Mononuclear cell (primary cell): ENCODE data around the gene USP19. TPM values are rescaled to one million over a fixed set of nuclear protein-coding genes. Genes with fewer than 3 reads are reported as not detected.
A peak's percentile ranks its signal among the peaks of the same experiment; 100 is the strongest.

Experiments
- H3K27me3 ChIP-seq: 2 replicates; pipeline ENCODE4 v1.6.0; 2011; ENCODE audit warnings: low read length, control low read depth; ENCODE audit not compliant: insufficient read depth
- H3K4me1 ChIP-seq: 2 replicates; pipeline ENCODE4 v1.5.1; 2011; ENCODE audit warnings: mild to moderate bottlenecking, low read length, control low read depth; ENCODE audit not compliant: insufficient read depth
- H3K4me3 ChIP-seq: 2 replicates; pipeline ENCODE4 v1.5.1; 2011; ENCODE audit warnings: mild to moderate bottlenecking, low read length, moderate library complexity
- H3K9me3 ChIP-seq: 2 replicates; pipeline ENCODE4 v1.5.1; 2011; ENCODE audit warnings: low read depth, mild to moderate bottlenecking, control low read depth, low read length
- total RNA-seq: library from RNA; depleted of rRNA; stranded (reverse); fragments of >200 nt; gene quantifications from one replicate; pipeline ENCODE4 v1.2.3, GENCODE V29; 2012

USP19 gene
- 21.5 TPM for total RNA-seq

- no peaks in the 10 kb centered on the region for H3K9me3 ChIP-seq
- H3K27me3 ChIP-seq, result no peaks in the 10 kb centered on the region
- H3K4me1 ChIP-seq, result peaks cover 24% of the 10 kb centered on the region
- peak within 1 kb of the TSS; percentile 95 for H3K4me3 ChIP-seq
Observed at GRCh38 chr3:49120438-49121131, at the start of gene USP19. TSS of gene USP19 (minus strand) at chr3:49120823. CDS start at chr3:49119145, 1,678 bp downstream.

DNA sequence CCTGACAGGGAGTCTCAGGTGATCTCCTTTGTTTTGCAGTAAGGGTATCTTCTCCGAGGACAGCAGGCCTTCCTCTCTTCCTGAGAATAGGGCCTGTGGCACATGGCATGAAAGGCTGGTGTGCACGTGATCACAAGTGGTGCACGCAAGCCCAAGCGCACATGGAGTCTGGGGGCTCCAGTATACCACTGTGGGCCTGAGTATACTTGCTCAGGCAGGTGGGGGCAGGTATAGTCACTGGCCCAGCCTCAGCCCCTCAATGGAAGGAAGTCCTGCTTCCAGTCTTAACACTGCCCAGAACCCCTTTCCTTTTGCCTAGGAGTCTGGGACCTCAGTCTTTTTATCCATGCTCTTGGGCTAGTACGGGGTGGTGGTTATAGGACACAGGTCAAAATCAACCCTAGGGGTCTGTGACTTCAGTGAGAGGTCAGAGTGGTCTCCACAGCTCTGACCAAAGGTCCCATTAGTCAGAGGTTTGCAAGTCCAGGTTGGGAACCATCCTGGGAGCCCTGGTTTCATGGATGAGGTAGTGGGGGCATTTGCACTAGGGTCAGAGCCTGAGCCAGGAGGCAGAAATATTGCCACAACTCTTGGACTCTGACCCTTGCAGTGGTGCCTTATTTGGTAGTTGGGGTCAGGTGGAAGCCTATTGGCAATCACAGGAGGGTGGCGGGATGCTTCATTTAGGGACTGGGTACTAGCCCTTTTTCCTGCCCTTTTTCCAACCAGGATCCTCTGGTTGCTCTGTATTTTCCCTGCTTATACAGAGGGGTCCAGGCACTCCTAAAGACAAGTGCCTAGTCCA, 46.3 kb upstream of the USP19 start:
- H3K27me3 ChIP-seq, result no peaks in the 10 kb centered on the region
- H3K4me1 ChIP-seq, result peaks cover 39% of the 10 kb centered on the region
- no peaks in the 10 kb centered on the region for H3K9me3 ChIP-seq
- H3K4me3 ChIP-seq, result no peak overlapping the region

DNA sequence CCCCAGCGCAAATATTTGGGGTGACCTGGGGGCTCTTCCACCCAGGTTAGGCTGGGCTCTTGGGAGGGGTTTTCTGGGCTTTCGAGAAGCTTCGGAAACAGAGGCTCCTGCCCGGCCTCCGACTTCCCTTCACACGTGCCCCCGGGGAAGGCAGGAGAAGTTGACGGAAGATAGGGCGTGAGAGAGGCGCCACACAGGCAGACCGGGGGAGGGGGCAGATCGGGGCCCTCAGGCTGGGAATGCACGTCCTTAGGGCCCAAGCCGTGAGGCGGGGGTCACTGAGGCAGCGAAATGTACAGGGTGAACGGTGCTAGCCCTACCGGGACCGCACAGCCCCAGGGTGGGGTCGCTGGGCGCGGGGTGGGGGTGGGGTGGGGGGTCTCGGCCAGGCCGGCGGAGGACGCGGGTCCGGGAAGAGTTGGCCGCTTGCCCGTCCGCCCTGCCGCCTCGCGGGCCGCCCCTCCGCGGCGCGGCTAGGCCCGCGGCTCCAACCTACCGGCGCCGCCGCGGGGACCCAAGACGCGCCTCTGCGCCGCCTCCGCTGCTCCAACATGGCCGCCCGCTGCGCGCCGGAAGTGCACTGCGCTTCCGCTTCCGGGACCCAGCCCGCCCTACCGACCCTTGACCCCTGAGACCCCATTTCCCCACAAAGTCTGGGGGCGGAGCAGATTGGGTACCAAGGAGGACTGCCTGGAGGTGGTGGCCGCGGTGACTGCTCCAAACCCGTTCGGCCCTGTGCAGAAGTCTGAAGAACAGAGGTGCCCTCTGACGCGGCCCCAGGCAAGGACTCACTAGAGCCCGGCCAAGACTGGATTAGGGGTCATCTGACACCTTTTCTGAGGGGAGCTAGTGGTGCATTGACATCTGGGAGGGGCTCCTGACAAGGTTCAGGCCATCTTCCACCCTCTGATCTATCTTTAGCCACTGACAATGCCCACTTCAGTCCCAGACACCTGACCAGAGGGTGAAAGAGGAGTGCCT, 45.4 kb upstream of the USP19 start, which contains the start of gene CCDC71:
Gene CCDC71 (minus strand): TSS at position 561 of the 981 bp plus-strand sequence. CDS start 2,123 bp downstream, outside the sequence.
- Histone ChIP-seq H3K4me3 (peak within 1 kb of the TSS; percentile 69), H3K9me3 (no peaks in the 10 kb centered on the region), H3K27me3 (no peaks in the 10 kb centered on the region), H3K4me1 (peaks cover 35% of the 10 kb centered on the region)

DNA sequence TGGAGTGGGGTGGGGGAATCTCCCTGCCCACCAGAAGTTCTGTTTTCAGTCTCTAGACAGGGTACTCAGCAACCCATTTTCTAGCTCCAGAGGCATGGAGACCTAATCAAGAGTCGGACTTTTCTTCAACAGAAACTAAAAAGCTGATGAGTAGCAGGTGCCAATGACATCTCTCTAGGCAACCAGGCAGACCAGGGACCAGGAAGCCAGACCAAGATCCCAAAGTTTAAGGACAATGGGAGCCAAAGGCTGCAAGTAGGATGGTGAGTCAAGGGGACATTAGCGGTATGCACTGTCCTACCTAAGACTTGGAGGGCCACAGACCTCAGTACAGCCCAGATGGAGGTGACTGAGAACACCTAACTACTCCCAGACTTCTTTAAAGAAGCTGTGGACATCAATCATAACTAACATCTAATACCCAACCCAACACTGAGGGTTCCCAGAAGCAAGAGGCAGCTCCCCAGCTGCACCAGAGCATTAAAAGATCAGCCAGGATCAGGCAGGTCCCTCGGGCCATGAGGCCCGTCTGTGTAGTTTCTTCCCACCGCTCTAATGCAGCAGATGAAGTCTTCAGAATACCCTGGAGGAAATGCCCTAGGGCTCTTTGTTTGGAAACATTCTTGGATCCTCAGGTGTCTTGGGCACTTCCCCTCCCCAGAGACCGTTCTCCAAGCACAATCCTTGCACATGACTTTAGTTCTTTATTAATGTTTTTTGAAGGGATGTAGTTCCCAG, 44.5 kb upstream of the USP19 start:
- Histone ChIP-seq H3K4me3 (peak overlapping the region; percentile 69), H3K9me3 (no peaks in the 10 kb centered on the region)

GRCh38 chr3:49163609-49164008, 43.0 kb upstream of the USP19 start:
- no peaks in the 10 kb centered on the region for H3K27me3 ChIP-seq
- H3K4me1 ChIP-seq, result peaks cover 29% of the 10 kb centered on the region
- H3K4me3 ChIP-seq, result no peak overlapping the region
- H3K9me3 ChIP-seq, result no peaks in the 10 kb centered on the region

More for the DNA sequence above, 44.5 kb upstream of the USP19 start:
- H3K27me3 ChIP-seq, result no peaks in the 10 kb centered on the region
- H3K4me1 ChIP-seq, result peaks cover 29% of the 10 kb centered on the region

- H3K9me3 ChIP-seq, result no peaks in the 10 kb centered on the region
- H3K4me1 ChIP-seq, result peaks cover 29% of the 10 kb centered on the region
- H3K27me3 ChIP-seq, result no peaks in the 10 kb centered on the region
- H3K4me3 ChIP-seq, result no peak overlapping the region
Observed at GRCh38 chr3:49162751-49163419, 42.3 kb upstream of the USP19 start.

- Histone ChIP-seq H3K9me3 (no peaks in the 10 kb centered on the region), H3K4me3 (no peak overlapping the region), H3K4me1 (peaks cover 29% of the 10 kb centered on the region), H3K27me3 (no peaks in the 10 kb centered on the region)
Observed at GRCh38 chr3:49161808-49162530, 41.3 kb upstream of the USP19 start.

- Histone ChIP-seq H3K9me3 (no peaks in the 10 kb centered on the region), H3K4me1 (peaks cover 22% of the 10 kb centered on the region), H3K4me3 (no peak overlapping the region), H3K27me3 (no peaks in the 10 kb centered on the region)
Observed at GRCh38 chr3:49161197-49161596, 40.6 kb upstream of the USP19 start.

DNA sequence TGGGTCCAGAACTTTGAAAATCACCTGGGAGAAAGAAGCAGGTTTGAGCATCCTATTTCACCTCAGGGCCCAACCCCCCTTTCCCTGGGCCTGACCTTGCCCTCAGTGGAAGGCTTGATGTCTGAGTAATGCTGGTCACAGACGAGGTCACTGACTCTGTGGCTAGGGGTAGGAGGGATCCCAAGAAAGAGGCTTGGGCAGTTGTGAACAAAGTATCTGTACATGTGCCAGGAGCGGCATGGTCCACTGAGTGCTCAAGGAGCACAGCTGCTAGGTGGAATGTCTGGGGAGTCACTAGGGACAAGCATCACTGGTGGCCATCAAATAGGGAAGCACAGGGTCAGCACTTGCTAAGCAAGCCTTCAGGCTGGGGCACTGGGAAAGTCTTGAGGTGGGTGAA, 38.2 kb upstream of the USP19 start:
- no peaks in the 10 kb centered on the region for H3K27me3 ChIP-seq

DNA sequence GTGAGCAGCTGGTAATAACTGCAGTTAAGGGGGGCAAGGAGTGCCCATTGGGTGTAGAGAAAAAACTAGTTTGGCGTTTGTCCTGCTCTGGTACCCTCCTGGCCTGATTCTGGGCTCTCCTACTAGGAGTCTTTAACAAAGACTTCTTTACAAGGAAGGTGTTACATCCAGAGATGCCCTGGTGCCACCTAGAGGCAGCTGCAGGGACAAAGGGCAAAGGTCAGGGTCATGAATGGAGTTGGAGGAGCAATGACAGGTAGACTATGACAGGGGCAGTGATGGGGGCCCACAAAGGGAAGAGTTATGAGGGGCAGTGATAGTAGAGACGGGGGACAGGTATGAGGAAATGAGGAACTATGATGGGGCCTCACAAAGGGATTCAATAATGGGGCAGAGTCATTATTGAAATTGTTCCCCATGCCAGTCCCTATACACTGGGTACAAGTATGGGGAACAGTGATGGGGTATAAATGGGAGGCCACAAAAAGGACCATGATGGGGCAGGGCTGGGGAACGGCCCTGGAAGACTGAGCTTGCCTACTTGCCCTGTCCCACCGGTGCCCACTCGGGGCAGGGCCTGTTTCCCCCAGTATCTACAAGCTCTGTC, 37.6 kb upstream of the USP19 start:
- Histone ChIP-seq H3K9me3 (no peaks in the 10 kb centered on the region), H3K27me3 (no peaks in the 10 kb centered on the region), H3K4me3 (no peak overlapping the region), H3K4me1 (peaks cover 9% of the 10 kb centered on the region)

More for the DNA sequence above, 38.2 kb upstream of the USP19 start:
- H3K9me3 ChIP-seq, result no peaks in the 10 kb centered on the region
- H3K4me1 ChIP-seq, result peaks cover 9% of the 10 kb centered on the region
- no peak overlapping the region for H3K4me3 ChIP-seq

- Histone ChIP-seq H3K9me3 (no peaks in the 10 kb centered on the region), H3K4me1 (peaks cover 9% of the 10 kb centered on the region), H3K27me3 (no peaks in the 10 kb centered on the region), H3K4me3 (no peak overlapping the region)
Observed at GRCh38 chr3:49157289-49157688, 36.7 kb upstream of the USP19 start.

- no peaks in the 10 kb centered on the region for H3K27me3 ChIP-seq
- no peaks in the 10 kb centered on the region for H3K9me3 ChIP-seq
- H3K4me1 ChIP-seq, result no peaks in the 10 kb centered on the region
- H3K4me3 ChIP-seq, result no peak overlapping the region
Observed at GRCh38 chr3:49153349-49153912, 32.8 kb upstream of the USP19 start.

- Histone ChIP-seq H3K27me3 (no peaks in the 10 kb centered on the region), H3K4me1 (no peaks in the 10 kb centered on the region)
Observed at GRCh38 chr3:49151610-49152009, 31.0 kb upstream of the USP19 start.

More at GRCh38 chr3:49151610-49152009, 31.0 kb upstream of the USP19 start:
- H3K4me3 ChIP-seq, result no peak overlapping the region
- no peaks in the 10 kb centered on the region for H3K9me3 ChIP-seq
